Stimulated activated CD8-positive, alpha-beta memory T cell treated with anti-CD3 and anti-CD28 coated beads, Interleukin-7, amount 100 ng/mL, for 48 hours (primary cell): ENCODE measurements around the gene SARS1.
"Not testable (repeated sequence)": the region's sequence is repeated elsewhere in the genome, so short reads cannot be mapped to it uniquely, and the experiment has no call there.

Experiments used
- DNase-seq, 2 donors: peaks; one replicate each; pipeline ENCODE4 v3.0.0-alpha.2; 2020; ENCODE audit warnings: low read depth in 1 of 2; ENCODE audit errors: extremely low read depth in 1 of 2

SARS1 gene

DNA sequence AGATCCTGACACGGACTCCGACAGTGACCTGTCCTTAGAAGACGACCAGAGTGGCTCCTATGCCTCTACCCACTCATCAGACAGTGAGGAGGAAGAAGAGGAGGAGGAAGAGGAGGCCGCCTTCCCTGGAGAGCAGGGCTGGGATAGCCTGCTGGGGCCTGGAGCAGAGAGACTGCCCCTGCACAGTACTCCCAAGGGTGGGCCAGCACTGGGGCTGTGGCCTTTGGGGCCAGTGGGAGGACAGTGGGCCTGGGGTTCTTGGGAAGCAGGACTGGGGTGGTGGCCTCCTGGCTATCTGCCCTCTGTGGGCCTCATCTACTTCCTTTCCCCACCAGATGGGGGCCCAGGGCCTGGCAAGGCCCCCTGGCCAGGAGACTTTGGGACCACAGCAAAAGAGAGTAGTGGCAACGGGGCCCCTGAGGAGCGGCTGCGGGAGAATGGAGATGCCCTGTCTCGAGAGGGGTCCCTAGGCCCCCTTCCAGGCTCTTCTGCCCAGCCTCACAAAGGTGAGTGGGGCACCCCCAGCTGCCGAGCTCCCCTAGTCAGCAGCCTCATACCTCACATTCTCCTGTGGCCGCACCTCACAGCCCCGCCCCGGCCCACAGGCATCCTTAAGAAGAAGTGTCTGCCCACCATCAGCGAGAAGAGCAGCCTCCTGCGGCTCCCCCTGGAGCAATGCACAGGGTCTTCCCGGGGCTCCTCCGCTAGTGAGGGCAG is 59.3 kb downstream of the SARS1 start:
- DNase-seq = no peak

DNA sequence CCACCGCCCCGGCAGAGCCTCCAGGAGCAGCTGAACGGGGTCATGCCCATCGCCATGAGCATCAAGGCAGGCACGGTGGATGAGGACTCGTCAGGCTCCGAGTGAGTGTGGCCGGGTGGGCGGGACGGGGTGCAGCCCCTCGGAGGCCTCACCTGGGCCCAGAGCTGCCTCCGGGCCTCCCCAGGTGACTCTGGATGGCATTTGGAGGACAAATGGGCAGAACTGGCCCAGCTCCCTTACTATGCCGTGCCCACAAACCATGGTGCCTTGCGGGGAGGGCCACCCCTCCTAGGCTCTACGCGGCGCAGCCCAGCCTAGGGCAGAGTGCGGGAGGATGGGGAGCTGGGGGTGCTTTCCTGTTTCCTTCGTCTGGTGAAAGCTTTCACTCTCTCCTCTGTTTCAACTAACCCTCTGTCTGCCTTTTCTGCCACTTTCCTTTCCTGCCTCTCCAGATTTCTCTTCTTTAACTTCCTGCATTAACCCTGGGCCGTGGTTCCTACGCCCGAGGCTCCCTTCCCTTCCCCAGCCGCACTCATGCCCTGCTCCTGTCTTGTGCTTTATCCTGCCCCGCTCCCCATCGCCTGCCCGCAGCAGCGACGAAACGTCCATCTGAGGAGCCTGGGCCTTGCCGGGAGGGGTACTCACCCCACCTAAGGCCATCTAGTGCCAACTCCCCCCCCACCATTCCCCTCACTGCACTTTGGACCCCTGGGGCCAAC is 60.0 kb downstream of the SARS1 start:
- no peak for DNase-seq

DNA sequence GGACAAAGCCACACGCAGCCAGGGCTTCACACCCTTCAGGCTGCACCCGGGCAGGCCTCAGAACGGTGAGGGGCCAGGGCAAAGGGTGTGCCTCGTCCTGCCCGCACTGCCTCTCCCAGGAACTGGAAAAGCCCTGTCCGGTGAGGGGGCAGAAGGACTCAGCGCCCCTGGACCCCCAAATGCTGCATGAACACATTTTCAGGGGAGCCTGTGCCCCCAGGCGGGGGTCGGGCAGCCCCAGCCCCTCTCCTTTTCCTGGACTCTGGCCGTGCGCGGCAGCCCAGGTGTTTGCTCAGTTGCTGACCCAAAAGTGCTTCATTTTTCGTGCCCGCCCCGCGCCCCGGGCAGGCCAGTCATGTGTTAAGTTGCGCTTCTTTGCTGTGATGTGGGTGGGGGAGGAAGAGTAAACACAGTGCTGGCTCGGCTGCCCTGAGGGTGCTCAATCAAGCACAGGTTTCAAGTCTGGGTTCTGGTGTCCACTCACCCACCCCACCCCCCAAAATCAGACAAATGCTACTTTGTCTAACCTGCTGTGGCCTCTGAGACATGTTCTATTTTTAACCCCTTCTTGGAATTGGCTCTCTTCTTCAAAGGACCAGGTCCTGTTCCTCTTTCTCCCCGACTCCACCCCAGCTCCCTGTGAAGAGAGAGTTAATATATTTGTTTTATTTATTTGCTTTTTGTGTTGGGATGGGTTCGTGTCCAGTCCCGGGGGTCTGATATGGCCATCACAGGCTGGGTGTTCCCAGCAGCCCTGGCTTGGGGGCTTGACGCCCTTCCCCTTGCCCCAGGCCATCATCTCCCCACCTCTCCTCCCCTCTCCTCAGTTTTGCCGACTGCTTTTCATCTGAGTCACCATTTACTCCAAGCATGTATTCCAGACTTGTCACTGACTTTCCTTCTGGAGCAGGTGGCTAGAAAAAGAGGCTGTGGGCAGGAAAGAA is 61.1 kb downstream of the SARS1 start:
- DNase-seq = no peak

DNA sequence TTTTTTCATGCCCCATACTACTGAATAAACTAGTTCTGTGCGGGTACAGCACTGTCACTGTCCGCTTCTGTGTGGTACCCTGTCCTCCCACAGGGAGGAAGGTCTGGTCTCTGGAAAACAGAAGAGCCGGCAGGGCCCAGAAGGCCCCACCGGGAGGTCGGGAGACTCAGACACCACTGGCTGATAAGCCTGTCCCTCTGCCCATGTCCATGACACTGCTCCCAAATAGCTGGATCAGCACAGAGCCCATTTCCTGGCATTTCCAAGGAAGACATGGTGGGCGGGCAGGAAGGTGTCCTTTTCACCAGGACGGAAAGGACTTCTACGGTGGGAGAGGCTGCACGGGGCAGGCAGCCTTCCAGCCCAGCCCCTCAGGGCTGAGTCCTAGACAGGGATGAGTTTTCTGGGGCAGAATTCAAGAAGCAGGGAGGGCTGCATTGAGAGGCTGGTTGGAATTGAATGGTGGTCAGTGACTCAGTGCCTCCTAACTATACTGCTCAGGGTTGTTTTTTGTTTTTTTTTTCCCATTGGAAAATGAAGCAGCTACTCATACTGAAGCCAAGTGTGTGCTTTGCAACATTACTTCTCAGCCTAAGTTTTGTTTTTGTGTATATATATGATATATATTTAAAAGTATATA is 62.1 kb downstream of the SARS1 start:
- DNase-seq = no peak

DNA sequence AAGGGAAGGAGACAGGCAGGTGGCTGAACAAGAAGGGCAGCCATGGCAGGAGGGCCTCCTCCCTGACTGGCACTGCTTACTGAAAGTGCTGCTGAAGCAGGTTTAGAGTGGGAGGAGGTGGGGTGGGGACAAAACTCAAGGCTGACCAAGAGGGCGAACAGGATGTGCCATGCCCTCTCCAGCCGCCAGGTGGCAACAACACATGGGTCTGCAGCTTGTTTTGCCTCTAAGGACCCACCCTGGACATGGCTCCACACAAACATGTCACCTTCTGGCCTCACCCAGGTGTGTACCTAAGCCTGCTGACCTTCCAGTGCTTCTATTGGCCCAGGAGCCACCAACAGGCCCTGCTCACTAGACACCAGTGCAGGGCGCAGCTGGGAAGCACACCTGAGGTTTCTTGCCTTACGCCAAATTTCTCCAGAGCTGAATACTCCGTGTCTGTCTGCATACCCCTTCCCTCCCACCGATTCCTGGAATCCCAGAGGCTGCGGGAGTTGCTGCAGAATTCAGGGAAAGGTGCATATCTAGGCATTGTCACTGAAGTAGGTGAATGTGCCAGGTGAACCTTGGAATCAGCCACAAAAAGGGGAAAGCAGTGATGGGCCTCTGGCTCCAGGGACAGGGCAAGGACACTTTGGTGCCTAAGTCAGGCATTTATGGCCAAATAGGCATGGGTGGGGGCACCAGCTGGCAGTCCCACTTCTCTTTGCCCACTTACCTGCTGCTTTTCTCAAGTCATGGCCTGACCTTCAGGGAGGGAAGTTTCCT is 63.9 kb downstream of the SARS1 start:
- peak; percentile 30 to 61 for DNase-seq

DNA sequence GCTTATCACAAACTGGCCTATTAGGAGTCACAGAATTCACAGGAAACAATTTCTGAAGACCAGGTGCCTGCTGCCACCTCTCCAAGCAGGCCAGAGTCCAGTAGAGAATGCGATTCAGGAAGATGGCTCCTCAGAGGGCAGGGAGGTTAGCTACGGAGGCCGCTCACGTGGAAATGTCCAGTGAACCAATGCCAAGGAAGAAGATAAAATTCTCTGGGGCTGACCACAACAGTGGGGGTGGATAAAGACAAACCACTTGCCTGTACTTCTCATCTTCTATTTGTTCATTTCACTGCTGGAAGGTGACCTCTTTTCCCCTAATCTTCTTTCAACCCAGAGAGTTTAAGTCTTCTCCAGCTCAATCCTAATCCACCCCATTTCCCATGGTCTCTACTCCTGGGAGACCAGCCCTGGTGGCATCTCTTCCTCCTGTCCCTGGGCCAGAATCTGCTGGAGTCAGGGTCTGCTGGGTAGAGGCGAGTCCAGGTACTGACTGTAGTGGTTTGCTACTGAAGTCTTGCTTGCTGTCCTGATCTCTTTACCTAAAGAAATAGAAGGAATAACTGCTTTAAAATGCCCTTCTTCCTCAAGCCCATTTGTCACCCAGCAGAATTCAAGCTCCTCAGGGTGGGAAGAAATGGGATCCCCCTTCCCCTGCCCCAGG is 66.0 kb downstream of the SARS1 start:
- no peak for DNase-seq

DNA sequence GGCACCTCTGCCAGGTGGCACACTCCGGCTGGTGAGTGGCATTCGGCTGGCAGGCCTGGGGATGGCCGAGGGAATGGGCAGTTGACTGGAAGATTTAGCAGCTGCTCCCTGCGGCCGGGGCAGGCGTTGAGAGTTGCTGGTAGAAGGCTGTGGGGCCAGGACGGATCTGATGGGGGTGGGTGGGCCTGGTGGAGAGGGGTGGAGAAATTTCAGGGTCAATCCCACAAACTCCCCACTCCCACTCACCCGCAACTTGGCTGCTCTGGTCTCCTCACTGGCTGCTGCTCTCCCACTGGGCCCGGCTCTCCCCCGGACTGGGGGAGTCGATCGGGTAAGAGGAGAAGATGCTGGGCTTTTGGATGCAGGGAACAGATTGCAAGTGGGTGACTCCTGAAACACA is 67.1 kb downstream of the SARS1 start:
- DNase-seq = no peak

DNA sequence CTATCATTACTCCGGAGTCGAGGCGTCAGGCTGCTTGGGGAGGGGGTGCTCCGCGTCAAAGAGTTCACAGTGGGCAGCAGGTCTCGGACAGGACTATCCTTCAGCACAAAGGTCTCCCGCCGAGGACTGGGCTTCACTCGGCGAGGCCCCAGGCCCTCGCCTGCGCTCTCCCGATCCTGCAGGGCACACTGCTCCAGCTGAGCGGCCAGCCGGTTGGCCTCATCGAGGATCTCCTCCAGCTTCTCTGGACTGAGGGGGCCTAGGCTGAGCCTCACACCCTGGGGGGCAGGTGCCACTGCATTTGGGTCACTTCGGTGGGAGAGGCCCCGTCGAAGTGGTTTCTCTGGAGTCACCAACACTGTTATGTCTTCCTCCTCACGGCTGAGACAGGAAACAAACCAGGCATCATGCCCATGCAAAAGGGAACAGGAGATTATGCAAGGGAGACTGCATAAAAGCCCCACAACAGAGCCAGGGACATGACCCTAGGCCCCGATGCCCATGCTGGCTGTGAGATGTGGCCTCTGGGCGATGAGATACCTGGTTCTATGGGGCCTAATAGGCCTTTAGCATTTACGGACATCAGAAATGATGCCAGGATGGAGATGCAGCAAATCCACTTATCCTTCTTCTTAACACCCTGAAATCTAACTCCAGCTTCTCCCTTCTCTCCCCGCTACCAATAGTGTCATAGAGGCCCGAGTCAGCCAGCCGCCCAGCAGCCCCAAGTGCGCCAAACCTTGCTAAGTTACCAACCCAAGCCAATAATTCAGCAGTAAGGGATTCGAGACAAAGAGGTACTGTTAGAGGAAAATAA is 68.2 kb downstream of the SARS1 start:
- DNase-seq = no peak

DNA sequence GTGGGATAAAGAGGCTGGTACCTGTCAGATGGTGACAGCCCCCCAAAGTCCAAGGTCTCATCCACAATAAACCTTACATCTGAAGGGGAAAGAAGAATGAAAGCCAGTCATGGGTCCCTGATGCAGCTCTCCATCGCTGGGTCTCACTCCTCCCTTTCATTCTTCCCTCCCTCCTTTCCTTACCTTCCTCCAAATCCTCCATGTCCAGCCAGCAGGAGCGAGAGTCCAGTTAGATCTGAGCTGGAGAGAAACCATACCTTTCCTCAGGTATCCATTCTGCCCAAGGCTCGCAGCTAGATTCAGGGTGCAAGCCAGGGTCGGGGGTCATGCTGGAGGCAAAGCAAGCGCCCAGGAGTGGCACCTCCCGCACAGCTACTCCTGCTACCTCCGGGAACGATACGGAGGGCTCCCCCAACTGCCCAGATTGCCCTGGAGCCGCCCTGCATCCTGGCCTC is 68.8 kb downstream of the SARS1 start:
- DNase-seq = no peak

DNA sequence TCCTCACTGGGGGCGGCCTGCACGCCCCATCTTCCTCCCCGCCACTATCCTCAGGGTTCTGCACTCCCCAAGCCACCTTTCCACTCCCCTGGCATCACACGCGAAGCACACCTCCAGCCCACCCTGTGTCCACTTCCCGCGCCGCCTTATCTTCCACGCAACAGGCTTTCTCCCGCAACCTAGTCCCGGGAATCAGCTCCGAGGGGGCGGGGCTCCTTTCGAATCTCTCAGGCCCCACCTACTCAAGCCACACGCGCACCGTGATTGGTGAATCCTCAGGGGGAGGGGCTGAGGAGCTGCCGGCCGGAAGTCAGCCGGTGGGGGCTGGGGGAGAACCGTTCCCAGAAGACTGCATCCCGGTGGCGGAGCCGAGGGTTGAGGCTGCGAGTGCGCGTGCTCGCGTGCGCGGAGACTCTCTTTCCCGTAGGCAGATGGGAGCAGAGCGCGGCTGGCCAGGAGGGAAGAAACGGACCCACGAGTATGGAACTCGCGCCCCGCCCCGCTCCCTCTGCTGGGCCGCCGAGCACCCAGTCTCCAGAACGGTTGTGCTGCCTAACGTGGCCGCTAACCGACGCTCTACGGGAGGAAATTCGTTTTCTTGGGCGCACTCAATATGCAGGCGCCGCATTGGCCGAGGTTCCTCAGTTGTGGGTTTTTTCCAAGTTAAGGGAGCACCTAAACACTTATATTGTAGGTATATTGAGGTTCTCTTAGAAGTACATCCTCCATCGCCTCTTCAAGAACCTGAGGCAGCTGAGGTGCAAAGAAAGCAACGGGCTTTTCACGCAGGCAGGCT is 69.4 kb downstream of the SARS1 start, which contains the start of gene PSRC1:
TSS of gene PSRC1 (minus strand) at position 194 of the 796 bp plus-strand sequence.
- DNase-seq = peak; percentile 73 to 83

DNA sequence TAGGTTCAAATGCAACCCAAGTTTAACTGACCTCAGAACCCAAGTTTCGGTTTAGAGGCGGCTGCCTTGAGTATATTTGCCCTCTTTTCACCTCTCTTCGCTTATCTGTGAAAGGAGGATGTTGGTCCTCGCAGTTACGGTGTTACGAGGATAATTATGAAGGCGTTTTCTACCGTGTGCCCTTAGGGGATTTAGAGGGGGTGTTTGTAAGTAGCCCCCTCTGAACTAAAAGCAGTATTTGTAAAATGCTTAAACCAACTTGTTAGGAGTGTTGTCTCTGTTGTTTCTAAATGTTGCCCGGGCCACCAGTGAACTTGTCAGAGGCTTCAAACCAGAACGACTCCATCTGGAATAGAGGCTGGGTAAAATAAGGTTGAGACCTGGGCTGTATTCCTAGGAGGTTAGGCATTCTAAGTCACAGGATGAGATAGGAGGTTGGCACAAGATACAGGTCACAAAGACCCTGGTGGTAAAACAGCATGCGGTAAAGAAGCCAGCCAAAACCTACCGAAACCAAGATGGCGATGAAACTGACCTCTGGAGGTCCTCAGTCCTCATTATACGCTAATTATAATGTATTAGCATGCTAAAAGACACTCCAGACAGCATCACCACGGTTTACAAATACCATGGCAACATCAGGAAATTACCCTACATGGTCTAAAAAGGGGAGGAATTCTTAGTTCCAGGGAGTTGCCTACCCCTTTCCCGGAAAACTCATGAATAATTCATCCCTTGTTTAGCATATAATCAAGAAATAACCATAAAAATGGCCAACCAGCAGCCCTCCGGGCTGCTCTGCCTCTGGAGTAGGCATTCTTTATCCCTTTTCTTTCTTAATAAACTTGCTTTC is 70.3 kb downstream of the SARS1 start:
- no peak for DNase-seq

DNA sequence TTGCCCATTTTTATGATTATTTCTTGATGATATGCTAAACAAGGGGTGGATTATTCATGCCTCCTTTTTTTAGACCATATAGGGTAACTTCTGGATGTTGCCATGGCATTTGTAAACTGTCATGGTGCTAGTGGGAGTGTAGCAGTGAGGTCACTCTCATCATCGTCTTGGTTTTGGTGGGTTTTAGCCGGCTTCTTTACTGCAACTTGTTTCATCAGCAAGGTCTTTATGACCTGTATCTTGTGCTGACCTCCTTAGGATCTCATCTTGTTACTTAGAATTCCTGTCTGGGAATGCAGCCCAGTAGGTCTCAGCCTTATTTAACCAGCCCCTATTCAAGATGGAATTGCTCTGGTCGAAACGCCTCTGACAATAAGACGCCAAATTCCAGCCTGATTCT is 73.0 kb downstream of the SARS1 start:
- DNase-seq = not testable (repeated sequence)
